ENCODE measurements around the gene PNPLA2.

Gene PNPLA2

GRCh38 chr11:819943-820649, 1.4 kb downstream of the PNPLA2 start:
- peak; percentile 87 for DNase-seq

DNA sequence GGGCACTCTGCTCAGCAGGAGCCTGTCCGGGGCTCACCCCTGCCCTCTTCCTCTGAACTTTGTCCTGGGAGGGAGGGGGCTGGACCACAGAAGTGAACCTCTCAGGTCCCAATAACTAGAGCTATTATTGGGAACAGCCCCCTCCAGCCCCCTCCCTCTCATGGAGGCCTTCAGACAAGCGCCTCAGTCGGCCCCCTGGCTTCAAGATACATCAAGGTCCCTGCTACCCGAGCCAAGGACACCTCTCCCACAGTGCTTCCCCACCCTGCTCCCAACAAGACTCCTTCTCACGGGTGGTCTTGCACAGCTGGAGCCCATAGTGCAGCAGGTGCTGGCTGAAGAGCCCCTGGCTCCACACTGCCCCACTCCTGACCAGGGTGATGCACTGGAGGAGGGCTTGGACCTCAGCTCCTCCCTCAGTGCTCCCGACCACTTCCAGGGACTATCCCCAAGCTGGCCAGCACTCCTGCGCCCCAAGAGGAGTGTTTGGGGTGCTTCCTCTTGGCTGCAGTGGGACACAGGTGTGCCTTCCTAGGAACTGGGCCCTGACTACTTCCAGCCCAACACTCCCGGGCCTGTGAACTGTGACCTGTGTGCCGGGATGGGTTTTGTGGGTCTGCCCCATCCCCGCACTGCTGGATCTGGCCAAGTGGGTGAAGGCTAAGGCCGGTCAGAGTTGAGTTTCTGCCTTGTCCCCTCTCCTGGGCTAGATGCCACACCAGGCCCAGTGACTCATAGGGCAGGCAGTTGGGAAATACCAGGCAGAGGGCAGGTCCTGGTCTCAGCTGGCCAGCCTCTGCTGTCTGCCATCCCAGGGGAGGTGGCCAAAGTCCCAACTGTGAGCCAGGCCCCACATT, 2.2 kb downstream of the PNPLA2 start:
- DNase-seq: no peak

DNA sequence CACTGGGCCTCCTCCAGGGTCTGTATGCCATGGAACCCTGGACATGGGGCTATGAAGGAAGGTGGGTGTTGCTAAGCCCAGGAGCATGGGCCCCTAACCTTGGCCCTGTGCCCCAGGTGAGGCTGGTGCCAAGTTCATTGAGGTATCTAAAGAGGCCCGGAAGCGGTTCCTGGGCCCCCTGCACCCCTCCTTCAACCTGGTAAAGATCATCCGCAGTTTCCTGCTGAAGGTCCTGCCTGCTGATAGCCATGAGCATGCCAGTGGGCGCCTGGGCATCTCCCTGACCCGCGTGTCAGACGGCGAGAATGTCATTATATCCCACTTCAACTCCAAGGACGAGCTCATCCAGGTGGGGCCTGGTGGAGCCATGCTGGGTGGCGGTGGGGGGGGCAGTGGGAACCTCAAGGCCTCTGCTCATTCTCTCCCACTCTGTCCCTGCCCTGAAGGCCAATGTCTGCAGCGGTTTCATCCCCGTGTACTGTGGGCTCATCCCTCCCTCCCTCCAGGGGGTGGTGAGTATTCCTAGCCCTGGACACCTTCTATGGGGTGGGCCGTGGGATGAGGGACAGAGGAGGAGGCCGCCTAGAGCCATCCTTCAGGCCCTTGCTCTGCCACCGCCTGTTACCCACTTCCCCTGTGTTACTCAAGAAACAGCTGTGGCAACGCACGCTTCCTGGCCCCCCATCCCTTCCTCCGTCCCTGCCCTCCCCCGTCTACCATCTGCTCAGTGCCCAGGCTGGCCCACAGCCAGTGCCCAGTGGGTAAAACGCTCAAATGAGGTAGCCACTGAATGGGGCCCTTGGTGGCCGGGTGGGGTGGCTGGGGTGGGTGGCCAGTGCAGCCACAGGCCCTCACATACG, 3.0 kb downstream of the PNPLA2 start:
- no peak for DNase-seq

DNA sequence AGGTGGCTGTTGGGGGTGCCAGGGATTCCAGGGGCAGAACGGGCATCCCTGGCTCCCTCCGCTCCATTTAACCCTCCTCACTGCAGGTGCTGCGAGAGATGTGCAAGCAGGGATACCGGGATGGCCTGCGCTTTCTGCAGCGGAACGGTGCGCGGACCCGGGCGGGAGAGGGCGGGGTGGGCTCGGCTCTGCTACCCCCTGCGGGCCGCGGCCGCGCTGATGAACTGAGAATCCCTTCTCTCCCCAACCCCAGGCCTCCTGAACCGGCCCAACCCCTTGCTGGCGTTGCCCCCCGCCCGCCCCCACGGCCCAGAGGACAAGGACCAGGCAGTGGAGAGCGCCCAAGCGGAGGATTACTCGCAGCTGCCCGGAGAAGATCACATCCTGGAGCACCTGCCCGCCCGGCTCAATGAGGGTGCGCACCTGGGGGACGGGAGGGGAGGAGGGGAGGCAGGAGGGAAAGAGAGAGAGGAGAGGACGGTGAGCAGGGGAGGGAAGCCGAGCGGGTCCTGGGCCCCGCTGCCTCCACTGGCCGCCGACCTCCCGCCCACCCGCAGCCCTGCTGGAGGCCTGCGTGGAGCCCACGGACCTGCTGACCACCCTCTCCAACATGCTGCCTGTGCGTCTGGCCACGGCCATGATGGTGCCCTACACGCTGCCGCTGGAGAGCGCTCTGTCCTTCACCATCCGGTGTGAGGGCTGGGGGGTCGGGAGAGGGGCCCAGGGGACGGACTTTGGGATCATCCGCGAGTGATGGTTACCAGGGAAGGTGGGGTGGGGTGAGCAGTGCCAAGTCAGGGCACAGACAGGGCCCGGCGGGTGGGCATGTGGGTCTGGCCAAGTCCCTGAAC, 5.0 kb downstream of the PNPLA2 start:
- no peak for DNase-seq

DNA sequence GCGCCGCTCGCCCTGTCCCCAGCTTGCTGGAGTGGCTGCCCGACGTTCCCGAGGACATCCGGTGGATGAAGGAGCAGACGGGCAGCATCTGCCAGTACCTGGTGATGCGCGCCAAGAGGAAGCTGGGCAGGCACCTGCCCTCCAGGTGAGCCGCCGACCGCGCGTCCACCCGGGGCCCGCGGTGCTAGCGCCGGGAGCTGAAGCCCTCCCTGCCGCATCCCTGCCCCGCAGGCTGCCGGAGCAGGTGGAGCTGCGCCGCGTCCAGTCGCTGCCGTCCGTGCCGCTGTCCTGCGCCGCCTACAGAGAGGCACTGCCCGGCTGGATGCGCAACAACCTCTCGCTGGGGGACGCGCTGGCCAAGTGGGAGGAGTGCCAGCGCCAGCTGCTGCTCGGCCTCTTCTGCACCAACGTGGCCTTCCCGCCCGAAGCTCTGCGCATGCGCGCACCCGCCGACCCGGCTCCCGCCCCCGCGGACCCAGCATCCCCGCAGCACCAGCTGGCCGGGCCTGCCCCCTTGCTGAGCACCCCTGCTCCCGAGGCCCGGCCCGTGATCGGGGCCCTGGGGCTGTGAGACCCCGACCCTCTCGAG, 5.7 kb downstream of the PNPLA2 start:
- no peak for DNase-seq

GRCh38 chr11:824942-825341, 6.2 kb downstream of the PNPLA2 start:
- DNase-seq: no peak

DNA sequence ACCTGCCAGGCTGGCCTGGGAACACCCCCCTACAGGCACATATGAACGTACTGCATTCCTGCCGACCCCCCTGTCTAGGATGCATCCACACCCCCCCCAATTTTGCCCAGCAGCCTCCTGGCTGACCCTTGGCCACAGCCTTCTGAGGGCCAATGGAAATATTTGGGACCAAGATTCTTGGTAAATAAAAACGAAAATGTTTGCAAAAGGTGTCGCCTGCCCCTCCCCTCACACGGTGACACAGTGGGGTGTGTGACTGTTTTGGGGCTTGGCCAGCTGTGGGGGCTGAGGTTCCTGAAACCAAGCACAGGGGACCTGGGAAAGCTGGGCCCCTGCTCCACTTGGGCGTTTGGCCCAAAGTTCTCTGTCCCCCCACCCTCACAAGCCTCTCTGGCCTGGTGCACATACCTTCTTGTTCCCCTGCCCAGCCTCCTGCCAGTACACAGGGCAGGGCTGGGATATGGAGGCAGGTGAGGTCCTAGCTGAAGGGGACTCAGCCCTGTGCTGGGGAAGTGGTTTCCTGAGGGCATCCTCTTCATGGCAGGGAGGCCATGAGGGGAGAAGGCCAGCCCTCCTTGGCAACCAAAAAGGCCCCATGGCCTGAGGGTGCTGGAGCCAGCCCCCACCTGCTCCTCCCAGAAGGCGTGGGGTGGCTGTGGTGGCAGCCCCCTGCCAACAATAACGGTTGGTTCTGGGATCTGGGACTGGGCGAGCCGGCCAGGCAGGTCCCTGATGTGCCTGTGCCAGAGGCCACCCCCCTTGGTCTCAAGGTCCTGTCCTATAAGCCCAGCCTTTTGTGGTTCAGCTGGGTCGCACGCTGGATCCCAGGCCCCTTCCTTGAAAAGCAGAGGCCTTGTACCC, 6.9 kb downstream of the PNPLA2 start:
- no peak for DNase-seq

DNA sequence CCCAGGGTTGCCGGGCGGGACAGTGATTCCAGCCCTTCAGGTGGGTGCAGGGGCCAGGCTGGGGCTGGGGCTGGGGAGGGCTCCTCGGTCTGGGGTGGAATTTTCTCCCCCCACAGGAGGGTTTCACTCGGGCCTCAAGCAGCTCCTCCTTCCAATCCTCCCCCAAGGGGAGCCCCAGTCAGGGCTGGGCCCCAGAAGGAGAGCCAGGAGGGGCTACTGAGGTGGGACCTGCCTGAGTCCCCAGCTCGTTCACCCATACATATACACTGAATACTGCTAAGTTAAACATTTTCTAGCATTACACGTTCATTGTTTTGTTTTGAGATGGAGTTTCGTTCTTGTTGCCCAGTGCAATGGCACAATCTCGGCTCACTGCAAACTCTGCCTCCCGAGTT, 7.5 kb downstream of the PNPLA2 start:
- no peak for DNase-seq

DNA sequence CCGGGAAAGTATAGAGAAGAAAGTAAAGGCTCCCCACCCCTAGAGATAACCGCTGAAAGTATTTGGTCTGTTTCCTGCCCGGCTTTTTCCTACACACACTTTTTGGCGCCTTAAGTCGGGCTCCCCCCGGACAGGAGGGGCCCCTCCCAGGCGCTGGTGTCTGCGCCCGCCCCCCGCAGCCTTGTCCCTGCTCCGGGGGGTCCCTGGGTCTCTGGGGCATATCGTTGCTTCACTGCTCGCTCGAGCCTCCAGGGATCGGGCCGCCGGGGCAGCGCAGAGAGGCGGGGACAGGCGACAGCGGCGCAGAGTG, 8.1 kb downstream of the PNPLA2 start:
- no peak for DNase-seq

- DNase-seq: no peak
Measured at GRCh38 chr11:827146-827896, 8.6 kb downstream of the PNPLA2 start.

GRCh38 chr11:827897-828192, 9.1 kb downstream of the PNPLA2 start, which contains the start of gene CRACR2B:
CRACR2B (plus strand) TSS chr11:827919; CDS start chr11:828608, 689 bp downstream.
- no peak for DNase-seq

GRCh38 chr11:828506-829175, 9.9 kb downstream of the PNPLA2 start:
- no peak for DNase-seq

GRCh38 chr11:829176-829846, 10.6 kb downstream of the PNPLA2 start:
- DNase-seq: no peak

GRCh38 chr11:829847-830294, 11.2 kb downstream of the PNPLA2 start:
- DNase-seq: no peak

GRCh38 chr11:830295-831117, 11.8 kb downstream of the PNPLA2 start:
- peak; percentile 91 for DNase-seq

GRCh38 chr11:831118-831864, 12.6 kb downstream of the PNPLA2 start:
- DNase-seq: peak; percentile 70

GRCh38 chr11:831961-832528, 13.3 kb downstream of the PNPLA2 start:
- no peak for DNase-seq

All from islet precursor cell (in vitro differentiated cells).